GM12878 (cell line): ENCODE measurements around the gene KIAA1328. TPM values are rescaled to one million over a fixed set of nuclear protein-coding genes. Genes with fewer than 3 reads are reported as not detected.

Experiments
- ASH2L ChIP-seq: fragments of 300-600, 200-600 bp; sonication (generic); IDR thresholded peaks from 2 replicates; pipeline ENCODE4 v1.6.1; 2017; ENCODE audit warnings: low read depth, mild to moderate bottlenecking, borderline replicate concordance
- BMI1 ChIP-seq: fragments of 450-650 bp; IDR thresholded peaks from 2 replicates; pipeline ENCODE4 v1.6.1; 2016; ENCODE audit warnings: mild to moderate bottlenecking, moderate library complexity, borderline replicate concordance
- CEBPB ChIP-seq, 2 experiments: fragments of 150-350 bp in 1 of 2; IDR thresholded peaks; 2 replicates each; pipeline ENCODE4 v1.6.1; 2012 to 2014; ENCODE audit warnings: low read depth in 2 of 2, low read length in 2 of 2, borderline replicate concordance in 1 of 2, inconsistent platforms in 1 of 2
- EP300 ChIP-seq, 2 experiments: fragments of 150-350 bp in 1 of 2; IDR thresholded peaks; 2 replicates each; pipeline ENCODE4 v1.6.1; 2011 to 2012; ENCODE audit warnings: low read depth in 2 of 2, low read length in 2 of 2, borderline replicate concordance in 1 of 2, improper control_type of control experiment in 1 of 2, inconsistent platforms in 1 of 2; ENCODE audit not compliant: control insufficient read depth in 1 of 2
- FOXK2 ChIP-seq: fragments of 450-650 bp; IDR thresholded peaks from 2 replicates; pipeline ENCODE4 v1.6.1; 2017; ENCODE audit warnings: mild to moderate bottlenecking, moderate library complexity
- GABPA ChIP-seq: IDR thresholded peaks from 2 replicates; pipeline ENCODE4 v1.6.1; 2014; ENCODE audit warnings: antibody characterized with exemption, low read depth, mild to moderate bottlenecking, inconsistent platforms
- GATAD2B ChIP-seq: fragments of 450-650 bp; conservative IDR thresholded peaks from 2 replicates; pipeline ENCODE4 v1.6.1; 2017; ENCODE audit warnings: low read depth, mild to moderate bottlenecking, moderate library complexity
- IKZF1 ChIP-seq: fragments of 450-650 bp; conservative IDR thresholded peaks from 2 replicates; pipeline ENCODE4 v1.6.1; 2017; ENCODE audit warnings: antibody characterized with exemption, mild to moderate bottlenecking
- KAT2A ChIP-seq: conservative IDR thresholded peaks from 2 replicates; pipeline ENCODE4 v1.6.1; 2011; ENCODE audit warnings: low read depth, low read length; ENCODE audit not compliant: control insufficient read depth
- MEF2B ChIP-seq: fragments of 450-650 bp; IDR thresholded peaks from 2 replicates; pipeline ENCODE4 v1.6.1; 2018; ENCODE audit warnings: mild to moderate bottlenecking, moderate library complexity; ENCODE audit not compliant: partially characterized antibody, poor library complexity, severe bottlenecking
- NFXL1 ChIP-seq: fragments of 450-650 bp; IDR thresholded peaks from 2 replicates; pipeline ENCODE4 v1.6.1; 2017; ENCODE audit warnings: antibody characterized with exemption, mild to moderate bottlenecking, borderline replicate concordance
- NFYB ChIP-seq: IDR thresholded peaks from 2 replicates; pipeline ENCODE4 v1.6.1; 2011; ENCODE audit warnings: low read depth, mild to moderate bottlenecking, low read length, improper control_type of control experiment, moderate library complexity; ENCODE audit not compliant: insufficient read depth
- RELA ChIP-seq: fragments of 450-650 bp; IDR thresholded peaks from 2 replicates; pipeline ENCODE4 v1.8.0; 2014; ENCODE audit warnings: borderline replicate concordance; ENCODE audit not compliant: partially characterized antibody
- RUNX3 ChIP-seq: IDR thresholded peaks from 2 replicates; pipeline ENCODE4 v1.6.1; 2012; ENCODE audit warnings: low read length, inconsistent platforms
- SPI1 ChIP-seq: IDR thresholded peaks from 2 replicates; pipeline ENCODE4 v1.6.1; 2011; ENCODE audit warnings: low read depth, mild to moderate bottlenecking, low read length, moderate library complexity, borderline replicate concordance; ENCODE audit not compliant: insufficient read depth
- SREBF2 ChIP-seq: IDR thresholded peaks from 2 replicates; pipeline ENCODE4 v1.6.1; 2012; ENCODE audit warnings: mild to moderate bottlenecking, low read length
- TBL1XR1 ChIP-seq: IDR thresholded peaks from 2 replicates; pipeline ENCODE4 v1.6.1; 2012; ENCODE audit warnings: low read depth, low read length, improper control_type of control experiment
- polyA plus RNA-seq, 11 experiments: library from polyadenylated mRNA; depleted of rRNA in 4 of 11; unstranded in 6 of 11; stranded (reverse) in 5 of 11; fragments of >200 nt; fragmentation: Nextera tagmentation in 4 of 11; fragmentation: Illumina TruSeq in 1 of 11; extraction: Ambion mirVana in 4 of 11; extraction: Trizol in 1 of 11; gene quantifications; 1 replicate in 1 of 11; 2 replicates in 10 of 11; pipeline versions ENCODE4 v1.2.1 to v1.2.3, GENCODE V29; 2011 to 2016; ENCODE audit warnings: inconsistent platforms in 2 of 11, missing spikeins in 2 of 11, low read depth in 1 of 11
- total RNA-seq, 4 experiments: library from RNA; depleted of rRNA in 3 of 4; stranded (reverse); fragments of >200 nt in 3 of 4; fragmentation: Illumina TruSeq in 1 of 4; extraction: Trizol in 1 of 4; gene quantifications; 2 replicates each; pipeline versions ENCODE4 v1.2.1 to v1.2.3, GENCODE V29; 2013 to 2021
- TF ChIP-seq, protein P1 (sequence below): IDR thresholded peaks from 2 replicates; pipeline ENCODE4 v1.6.1; 2011; ENCODE audit warnings: borderline replicate concordance, low read depth, mild to moderate bottlenecking, moderate library complexity, low read length; ENCODE audit not compliant: insufficient read depth, poor library complexity, severe bottlenecking
- TF ChIP-seq, protein P2 (sequence below): fragments of 450-650 bp; IDR thresholded peaks from 2 replicates; pipeline ENCODE4 v1.6.1; 2017; ENCODE audit warnings: antibody characterized with exemption, mild to moderate bottlenecking, moderate library complexity
- TF ChIP-seq, protein P3 (sequence below): fragments of 450-650 bp; IDR thresholded peaks from 2 replicates; pipeline ENCODE4 v1.6.1; 2017; ENCODE audit warnings: borderline replicate concordance

The KIAA1328 gene
- total and polyA plus RNA-seq, 10 of the 15 experiments (the other 5 are each of a cell fraction or from before 2014, with no cell fraction given): 3.1 to 7.1 (median 4.6) TPM

DNA sequence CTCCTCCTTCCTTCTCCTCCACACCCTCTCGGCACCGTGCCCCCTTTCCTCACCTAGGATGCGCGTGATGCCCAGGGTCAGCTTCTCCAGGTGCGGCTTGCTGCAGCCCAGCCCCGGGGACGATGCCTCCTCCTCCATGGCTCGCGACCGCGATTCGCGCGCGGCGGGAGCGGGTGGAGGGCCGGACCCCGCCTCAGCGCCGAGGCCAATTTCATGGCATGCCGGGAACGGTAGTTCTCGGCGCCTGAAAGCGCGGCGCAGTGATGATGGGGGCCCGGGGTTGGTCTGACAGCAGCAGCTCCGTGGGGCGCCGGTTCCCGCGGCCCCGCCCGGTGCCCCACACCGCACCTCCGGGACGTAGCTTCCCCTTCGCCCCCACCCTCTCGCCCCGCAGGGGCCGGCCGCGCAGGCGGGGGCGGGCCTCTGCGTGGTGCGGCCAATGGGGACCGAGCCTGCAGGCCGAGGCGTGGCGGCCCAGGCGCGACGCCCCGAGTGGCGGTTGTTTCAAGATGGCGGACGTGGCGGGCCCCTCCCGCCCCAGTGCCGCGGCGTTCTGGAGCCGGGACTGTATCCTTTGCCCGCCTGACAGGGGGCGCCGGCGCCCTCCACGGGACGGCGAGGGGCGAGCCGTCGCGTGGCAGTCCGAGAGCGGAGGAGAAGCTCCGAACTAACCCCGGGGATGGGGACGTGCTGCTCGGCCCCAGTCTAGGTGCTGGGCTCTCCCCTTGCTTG, at the start of gene KIAA1328, which contains the start of gene TPGS2 (continued):
- no peak for TF ChIP-seq KAT2A
- peak; percentile 69 for TF ChIP-seq GATAD2B
- no peak for TF ChIP-seq CEBPB (IDR thresholded peaks at IDR 0.05; ENCODE audit: borderline replicate concordance in 1 of 2, low read depth in 2 of 2, low read length in 2 of 2)
- TF ChIP-seq IKZF1: peak; percentile 92
- no peak for TF ChIP-seq SPI1
- TF ChIP-seq NFXL1: no peak
- peak; percentile 36; the same call in 1 of the 2 replicates for TF ChIP-seq RUNX3
- no peak for TF ChIP-seq FOXK2
- no peak for TF ChIP-seq SREBF2
- no peak for TF ChIP-seq EP300 (IDR thresholded peaks at IDR 0.05; ENCODE audit: borderline replicate concordance in 1 of 2, control insufficient read depth in 1 of 2, low read depth in 2 of 2, low read length in 2 of 2)
- TF ChIP-seq ASH2L: peak; percentile 83; the same call in 1 of the 2 replicates
- TF ChIP-seq, protein P1, sequence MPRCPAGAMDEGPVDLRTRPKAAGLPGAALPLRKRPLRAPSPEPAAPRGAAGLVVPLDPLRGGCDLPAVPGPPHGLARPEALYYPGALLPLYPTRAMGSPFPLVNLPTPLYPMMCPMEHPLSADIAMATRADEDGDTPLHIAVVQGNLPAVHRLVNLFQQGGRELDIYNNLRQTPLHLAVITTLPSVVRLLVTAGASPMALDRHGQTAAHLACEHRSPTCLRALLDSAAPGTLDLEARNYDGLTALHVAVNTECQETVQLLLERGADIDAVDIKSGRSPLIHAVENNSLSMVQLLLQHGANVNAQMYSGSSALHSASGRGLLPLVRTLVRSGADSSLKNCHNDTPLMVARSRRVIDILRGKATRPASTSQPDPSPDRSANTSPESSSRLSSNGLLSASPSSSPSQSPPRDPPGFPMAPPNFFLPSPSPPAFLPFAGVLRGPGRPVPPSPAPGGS: no peak
- TF ChIP-seq GABPA: no peak
- TF ChIP-seq RELA: peak; percentile 75
- no peak for TF ChIP-seq BMI1
- TF ChIP-seq, protein P2, sequence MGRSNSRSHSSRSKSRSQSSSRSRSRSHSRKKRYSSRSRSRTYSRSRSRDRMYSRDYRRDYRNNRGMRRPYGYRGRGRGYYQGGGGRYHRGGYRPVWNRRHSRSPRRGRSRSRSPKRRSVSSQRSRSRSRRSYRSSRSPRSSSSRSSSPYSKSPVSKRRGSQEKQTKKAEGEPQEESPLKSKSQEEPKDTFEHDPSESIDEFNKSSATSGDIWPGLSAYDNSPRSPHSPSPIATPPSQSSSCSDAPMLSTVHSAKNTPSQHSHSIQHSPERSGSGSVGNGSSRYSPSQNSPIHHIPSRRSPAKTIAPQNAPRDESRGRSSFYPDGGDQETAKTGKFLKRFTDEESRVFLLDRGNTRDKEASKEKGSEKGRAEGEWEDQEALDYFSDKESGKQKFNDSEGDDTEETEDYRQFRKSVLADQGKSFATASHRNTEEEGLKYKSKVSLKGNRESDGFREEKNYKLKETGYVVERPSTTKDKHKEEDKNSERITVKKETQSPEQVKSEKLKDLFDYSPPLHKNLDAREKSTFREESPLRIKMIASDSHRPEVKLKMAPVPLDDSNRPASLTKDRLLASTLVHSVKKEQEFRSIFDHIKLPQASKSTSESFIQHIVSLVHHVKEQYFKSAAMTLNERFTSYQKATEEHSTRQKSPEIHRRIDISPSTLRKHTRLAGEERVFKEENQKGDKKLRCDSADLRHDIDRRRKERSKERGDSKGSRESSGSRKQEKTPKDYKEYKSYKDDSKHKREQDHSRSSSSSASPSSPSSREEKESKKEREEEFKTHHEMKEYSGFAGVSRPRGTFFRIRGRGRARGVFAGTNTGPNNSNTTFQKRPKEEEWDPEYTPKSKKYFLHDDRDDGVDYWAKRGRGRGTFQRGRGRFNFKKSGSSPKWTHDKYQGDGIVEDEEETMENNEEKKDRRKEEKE: no peak
- TF ChIP-seq, protein P3, sequence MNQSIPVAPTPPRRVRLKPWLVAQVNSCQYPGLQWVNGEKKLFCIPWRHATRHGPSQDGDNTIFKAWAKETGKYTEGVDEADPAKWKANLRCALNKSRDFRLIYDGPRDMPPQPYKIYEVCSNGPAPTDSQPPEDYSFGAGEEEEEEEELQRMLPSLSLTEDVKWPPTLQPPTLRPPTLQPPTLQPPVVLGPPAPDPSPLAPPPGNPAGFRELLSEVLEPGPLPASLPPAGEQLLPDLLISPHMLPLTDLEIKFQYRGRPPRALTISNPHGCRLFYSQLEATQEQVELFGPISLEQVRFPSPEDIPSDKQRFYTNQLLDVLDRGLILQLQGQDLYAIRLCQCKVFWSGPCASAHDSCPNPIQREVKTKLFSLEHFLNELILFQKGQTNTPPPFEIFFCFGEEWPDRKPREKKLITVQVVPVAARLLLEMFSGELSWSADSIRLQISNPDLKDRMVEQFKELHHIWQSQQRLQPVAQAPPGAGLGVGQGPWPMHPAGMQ: no peak
- no peak for TF ChIP-seq MEF2B
- peak; percentile 61; the same call in 1 of the 2 replicates for TF ChIP-seq NFYB
- TF ChIP-seq TBL1XR1: no peak
